Measurements from ENCODE around the gene MAPRE2.

MAPRE2 gene

GRCh38 chr18:35080058-35080457, 38.8 kb downstream of the MAPRE2 start:
- Histone ChIP-seq H3K4me1 (ENCODE audit: low read length) (peaks cover 13% of the 10 kb centered on the region), H3F3A (ENCODE audit: insufficient read depth, low read length) (no peaks in the 10 kb centered on the region), H3K36me3 (replicated peaks; ENCODE audit: insufficient read depth, low read length) (no peaks in the 10 kb centered on the region), H2AFZ (ENCODE audit: low read length) (no peak overlapping the region), H3K27me3 (replicated peaks; ENCODE audit: insufficient read depth, low read length) (no peaks in the 10 kb centered on the region), H3K27ac (ENCODE audit: low read length) (no peak overlapping the region), H3K9me2 (replicated peaks; ENCODE audit: insufficient read depth, low read length) (no peaks in the 10 kb centered on the region), H3K4me2 (ENCODE audit: low read depth, low read length) (no peak overlapping the region), H3K4me3 (ENCODE audit: low read length) (no peak overlapping the region), H3K9me3 (replicated peaks; ENCODE audit: insufficient read depth, low read length) (no peaks in the 10 kb centered on the region), H4K20me1 (ENCODE audit: insufficient read depth, low read length) (no peaks in the 10 kb centered on the region), H3K79me2 (ENCODE audit: low read length) (no peaks in the 10 kb centered on the region), H3K9ac (ENCODE audit: low read length) (no peak overlapping the region)
- no peak for DNase-seq
- TF ChIP-seq CTCF (IDR thresholded peaks at IDR 0.05; ENCODE audit: low read length) (no peak), EZH2 (optimal IDR thresholded peaks at IDR 0.05; ENCODE audit: low read depth, low read length) (no peak), EZH2phosphoT487 (IDR thresholded peaks at IDR 0.05; ENCODE audit: low read length) (no peak)

DNA sequence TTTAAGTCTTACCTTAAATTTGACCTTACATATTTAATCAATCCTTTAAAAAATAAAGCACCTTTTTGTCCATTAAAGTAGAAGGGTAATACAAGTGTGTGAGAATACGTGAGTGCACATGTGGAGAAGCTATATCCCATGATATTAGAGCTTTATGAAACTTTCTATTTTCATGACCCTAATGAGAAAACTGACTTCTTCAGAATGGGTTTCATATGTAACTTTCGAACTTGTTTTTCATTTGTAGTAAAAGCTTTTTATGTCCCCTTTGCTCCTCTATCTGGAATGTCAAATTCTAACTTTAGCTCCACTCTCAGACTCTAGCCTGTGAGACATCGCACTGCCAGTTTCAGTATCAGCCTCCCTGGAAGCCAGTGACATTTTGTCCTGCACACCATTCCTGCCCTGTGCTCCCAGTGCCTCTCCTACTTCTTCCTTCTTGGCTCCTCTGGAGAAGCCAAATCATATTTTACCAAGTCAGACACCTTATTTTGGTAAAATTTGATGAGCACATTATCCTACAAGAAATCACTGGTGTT, 42.0 kb downstream of the MAPRE2 start:
- peak overlapping the region; percentile 17; the same call in 1 of the 2 replicates for H3K4me2 ChIP-seq (ENCODE audit: low read depth, low read length)
- no peaks in the 10 kb centered on the region for H3K79me2 ChIP-seq (ENCODE audit: low read length)
- no peak overlapping the region for H2AFZ ChIP-seq (ENCODE audit: low read length)
- H3K27ac ChIP-seq (ENCODE audit: low read length), result no peak overlapping the region
- peaks cover 13% of the 10 kb centered on the region for H3K4me1 ChIP-seq (ENCODE audit: low read length)
- H3K4me3 ChIP-seq (ENCODE audit: low read length), result no peak overlapping the region
- no peaks in the 10 kb centered on the region for H3K9me2 ChIP-seq (replicated peaks; ENCODE audit: insufficient read depth, low read length)
- H3F3A ChIP-seq (ENCODE audit: insufficient read depth, low read length), result no peaks in the 10 kb centered on the region
- no peak overlapping the region for H3K9ac ChIP-seq (ENCODE audit: low read length)
- no peaks in the 10 kb centered on the region for H3K27me3 ChIP-seq (replicated peaks; ENCODE audit: insufficient read depth, low read length)
- H3K9me3 ChIP-seq (replicated peaks; ENCODE audit: insufficient read depth, low read length), result no peaks in the 10 kb centered on the region
- DNase-seq, result peak; percentile 58
- H4K20me1 ChIP-seq (ENCODE audit: insufficient read depth, low read length), result no peaks in the 10 kb centered on the region
- no peaks in the 10 kb centered on the region for H3K36me3 ChIP-seq (replicated peaks; ENCODE audit: insufficient read depth, low read length)
- TF ChIP-seq EZH2phosphoT487 (IDR thresholded peaks at IDR 0.05; ENCODE audit: low read length), result no peak
- TF ChIP-seq CTCF (IDR thresholded peaks at IDR 0.05; ENCODE audit: low read length), result no peak
- TF ChIP-seq EZH2 (optimal IDR thresholded peaks at IDR 0.05; ENCODE audit: low read depth, low read length), result no peak

DNA sequence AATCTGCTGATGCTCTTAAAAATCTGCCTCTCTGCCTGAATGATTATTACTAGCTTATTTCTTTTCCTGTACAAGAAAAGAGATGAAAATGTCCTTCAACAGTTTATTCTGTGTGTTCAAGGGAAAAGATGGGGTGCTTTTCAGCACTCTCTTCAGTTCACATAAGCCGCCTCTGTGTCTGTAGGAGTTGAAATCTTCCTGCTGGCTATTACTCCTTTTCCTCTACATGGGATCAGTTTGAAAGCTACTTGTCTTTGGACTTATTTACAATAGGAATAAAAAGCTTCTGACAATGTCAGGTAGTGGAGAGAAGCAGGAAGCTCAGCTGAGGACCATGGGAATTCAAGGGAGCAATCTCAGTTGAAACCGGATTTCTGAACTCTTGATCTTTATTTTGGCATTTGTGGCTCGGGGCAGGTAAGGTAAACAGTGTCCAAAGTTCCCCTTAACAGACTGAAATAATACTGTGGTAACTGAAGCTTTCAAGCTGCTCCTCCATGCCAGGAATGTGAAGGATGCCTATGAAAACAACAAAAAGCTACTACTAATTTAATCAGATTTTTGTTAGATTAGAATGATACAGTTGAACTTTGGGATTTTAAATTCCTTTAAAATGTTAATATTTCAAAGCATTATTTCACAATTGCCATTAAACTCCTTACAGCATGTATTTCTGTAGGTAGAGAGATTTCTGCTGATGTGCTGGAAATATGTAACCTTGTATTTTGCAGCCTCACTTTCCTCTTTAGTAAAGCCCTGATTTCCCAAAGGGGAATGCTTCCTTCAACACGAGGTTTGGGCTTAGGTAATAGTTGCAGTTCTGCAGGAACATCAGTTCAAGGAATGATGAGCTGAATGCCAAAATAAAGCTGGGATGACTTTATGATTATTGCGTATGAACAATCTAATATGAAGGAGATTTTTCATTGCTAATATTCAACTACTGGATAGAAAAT, 43.6 kb downstream of the MAPRE2 start:
- no peak overlapping the region for H3K9ac ChIP-seq (ENCODE audit: low read length)
- no peak overlapping the region for H2AFZ ChIP-seq (ENCODE audit: low read length)
- H3K4me1 ChIP-seq (ENCODE audit: low read length), result peaks cover 13% of the 10 kb centered on the region
- no peaks in the 10 kb centered on the region for H3K79me2 ChIP-seq (ENCODE audit: low read length)
- H3F3A ChIP-seq (ENCODE audit: insufficient read depth, low read length), result no peaks in the 10 kb centered on the region
- H3K36me3 ChIP-seq (replicated peaks; ENCODE audit: insufficient read depth, low read length), result no peaks in the 10 kb centered on the region
- no peak overlapping the region for H3K27ac ChIP-seq (ENCODE audit: low read length)
- no peaks in the 10 kb centered on the region for H4K20me1 ChIP-seq (ENCODE audit: insufficient read depth, low read length)
- H3K9me2 ChIP-seq (replicated peaks; ENCODE audit: insufficient read depth, low read length), result no peaks in the 10 kb centered on the region
- DNase-seq, result no peak
- no peaks in the 10 kb centered on the region for H3K9me3 ChIP-seq (replicated peaks; ENCODE audit: insufficient read depth, low read length)
- TF ChIP-seq EZH2phosphoT487 (IDR thresholded peaks at IDR 0.05; ENCODE audit: low read length) (no peak), CTCF (IDR thresholded peaks at IDR 0.05; ENCODE audit: low read length) (no peak), EZH2 (optimal IDR thresholded peaks at IDR 0.05; ENCODE audit: low read depth, low read length) (no peak)
- H3K4me2 ChIP-seq (ENCODE audit: low read depth, low read length), result no peak overlapping the region
- H3K27me3 ChIP-seq (replicated peaks; ENCODE audit: insufficient read depth, low read length), result no peaks in the 10 kb centered on the region
- no peak overlapping the region for H3K4me3 ChIP-seq (ENCODE audit: low read length)
